Germinal center (tissue), 1 donor: Measurements from ENCODE around the gene TNNT2.

Experiments used
- DNase-seq: peaks from one replicate; pipeline ENCODE4 v3.0.0; 2012; ENCODE audit warnings: mixed read lengths, low spot score

The TNNT2 gene

DNA sequence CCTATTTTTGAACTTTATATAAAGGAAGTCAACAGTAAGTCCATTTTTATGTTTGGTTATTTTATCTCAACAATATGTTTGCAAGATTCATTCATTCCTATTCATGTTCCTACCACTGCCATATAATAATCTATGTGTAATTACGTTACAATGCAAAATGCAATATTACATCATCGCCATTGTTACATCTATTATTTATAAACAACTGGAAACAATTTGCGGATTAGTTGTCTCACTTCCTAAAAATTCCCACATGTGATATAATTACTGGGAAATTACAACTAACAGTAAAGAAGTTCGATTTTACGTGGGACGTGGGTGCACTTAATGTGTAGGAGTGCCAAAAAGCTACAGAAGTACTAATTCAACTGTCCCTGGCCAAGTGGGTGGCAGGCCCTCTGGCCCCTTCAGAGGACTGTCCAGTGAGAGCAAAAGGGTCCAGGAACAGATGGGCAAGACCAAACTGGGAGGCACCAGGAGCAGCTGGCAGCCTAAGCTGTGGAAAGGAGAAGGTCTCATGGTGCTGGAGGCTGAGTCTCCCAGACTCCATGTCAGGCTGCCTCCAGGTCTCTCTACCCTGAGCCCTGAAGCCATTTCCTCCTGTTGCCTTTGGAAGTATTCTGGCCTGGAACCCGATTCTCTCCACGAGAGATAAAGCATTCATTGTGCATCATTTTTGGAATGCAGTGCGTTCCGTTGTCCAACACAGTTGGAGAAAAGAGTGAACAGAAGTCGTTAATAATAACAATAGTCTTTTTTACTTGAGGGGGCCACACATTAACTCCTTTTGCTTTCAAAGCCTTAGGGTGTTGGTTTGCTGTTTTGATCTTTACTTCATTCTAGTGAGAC is 42.9 kb downstream of the TNNT2 start:
- DNase-seq: no peak

DNA sequence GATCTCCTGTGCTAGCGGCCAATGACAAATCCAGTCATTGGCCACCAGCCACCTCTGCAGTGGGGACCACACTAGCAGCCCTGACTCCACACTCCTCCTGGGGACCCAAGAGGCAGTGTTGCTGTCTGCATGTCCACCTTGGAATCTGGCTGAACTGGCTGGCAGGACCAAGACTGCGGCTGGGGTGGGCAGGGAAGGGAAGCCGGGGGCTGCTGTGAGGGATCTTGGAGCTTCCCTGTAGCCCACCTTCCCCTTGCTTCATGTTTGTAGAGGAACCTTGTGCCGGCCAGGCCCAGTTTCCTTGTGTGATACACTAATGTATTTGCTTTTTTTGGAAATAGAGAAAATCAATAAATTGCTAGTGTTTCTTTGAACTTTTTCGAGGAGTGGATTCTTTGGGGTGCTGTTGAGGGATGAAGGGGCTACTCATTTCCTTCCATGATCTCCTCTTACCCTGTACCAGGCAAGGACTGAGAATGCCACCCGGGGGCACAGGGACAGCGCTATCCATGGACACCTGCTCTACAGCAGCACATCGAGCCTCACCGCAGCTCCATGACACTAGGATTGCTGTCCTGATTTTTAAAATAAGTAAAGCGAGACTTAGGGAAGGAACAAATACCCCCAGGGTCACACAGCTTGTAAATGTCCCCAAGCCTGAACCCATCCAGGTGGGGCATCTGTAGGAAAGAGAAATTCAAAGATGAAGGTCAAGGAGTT is 44.7 kb downstream of the TNNT2 start:
- no peak for DNase-seq

DNA sequence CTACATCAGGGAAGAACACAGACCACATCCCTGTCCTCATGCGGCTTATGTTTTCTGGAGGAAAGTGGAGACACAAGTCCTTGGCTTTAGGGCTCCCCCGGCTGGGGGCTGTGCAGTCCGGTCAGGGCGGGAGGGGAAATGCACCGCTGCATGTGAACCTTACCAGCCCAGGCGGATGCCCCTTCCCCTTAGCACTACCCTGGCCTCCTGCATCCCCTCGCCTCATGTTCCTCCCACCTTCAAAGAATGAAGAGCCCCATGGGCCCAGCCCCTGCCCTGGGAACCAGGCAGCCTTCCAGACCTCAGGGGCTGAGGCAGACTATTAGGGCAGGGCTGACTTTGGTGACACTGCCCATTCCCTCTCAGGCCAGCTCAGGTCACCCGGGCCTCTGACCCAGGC is 45.5 kb downstream of the TNNT2 start:
- DNase-seq: no peak

- DNase-seq: no peak
These were observed 46.3 kb downstream of the TNNT2 start for GRCh38 chr1:201331166-201331565.

DNA sequence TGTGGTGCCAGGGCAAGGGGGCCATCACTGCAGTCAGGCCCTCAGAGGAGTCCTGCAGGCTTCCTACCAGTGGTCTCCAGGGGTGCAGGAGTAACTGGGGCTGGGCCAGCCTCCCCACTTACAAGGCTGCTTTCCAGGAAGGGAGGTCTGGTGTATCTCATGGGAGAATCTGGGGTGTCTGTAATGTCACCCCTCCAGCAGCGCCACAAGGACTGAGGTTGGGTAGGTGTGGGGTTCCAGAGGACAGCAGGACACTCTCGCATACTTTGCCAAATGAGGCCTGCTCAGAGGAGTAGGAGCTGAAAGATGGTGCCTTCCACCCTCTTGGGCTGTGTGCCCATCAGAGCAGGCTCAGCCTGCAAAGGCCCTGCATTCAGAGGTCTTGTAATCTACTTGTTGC is 46.9 kb downstream of the TNNT2 start:
- DNase-seq: no peak

DNA sequence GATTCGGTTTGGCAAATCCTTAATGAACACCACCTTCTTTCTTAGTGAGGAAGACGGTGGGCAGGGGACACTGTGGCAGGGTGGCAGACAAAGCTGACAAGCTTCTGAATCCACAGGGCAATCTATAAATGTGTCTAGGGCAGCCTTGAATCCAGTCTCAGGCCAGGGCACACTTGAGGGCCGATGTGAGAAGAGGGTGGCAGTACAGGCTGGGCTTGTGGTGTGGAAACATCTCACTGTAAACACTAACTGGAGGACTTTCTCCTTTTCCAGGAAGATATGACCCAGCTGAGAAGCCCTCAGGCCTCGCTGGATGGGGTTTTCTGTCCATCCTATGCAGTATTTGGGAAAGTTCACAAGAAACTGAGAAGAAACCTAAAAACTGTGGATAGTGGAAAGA is 47.7 kb downstream of the TNNT2 start:
- DNase-seq: no peak

- no peak for DNase-seq
These were observed 48.2 kb downstream of the TNNT2 start for GRCh38 chr1:201329286-201329685.

DNA sequence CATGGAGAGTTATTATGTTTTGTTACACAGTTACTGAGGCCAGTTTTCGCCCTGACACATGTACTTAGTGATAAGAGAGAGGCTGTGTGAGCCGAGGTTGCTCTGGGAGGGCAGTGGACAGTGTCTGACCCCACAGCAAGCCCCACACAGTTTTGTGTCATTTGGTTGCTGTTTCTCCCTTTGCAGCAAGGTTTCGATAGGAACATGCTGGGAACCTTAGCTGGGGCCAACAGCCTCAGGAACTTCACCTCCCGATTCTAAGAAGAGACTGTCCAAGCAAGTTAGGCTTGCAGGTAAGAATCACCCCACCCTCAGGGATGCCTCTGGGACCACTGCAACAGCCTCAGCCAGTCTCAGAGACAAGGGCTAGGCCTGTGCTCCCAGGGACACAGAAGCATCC is 48.9 kb downstream of the TNNT2 start:
- DNase-seq: no peak

GRCh38 chr1:201327687-201328240 is 49.7 kb downstream of the TNNT2 start:
- DNase-seq: no peak

DNA sequence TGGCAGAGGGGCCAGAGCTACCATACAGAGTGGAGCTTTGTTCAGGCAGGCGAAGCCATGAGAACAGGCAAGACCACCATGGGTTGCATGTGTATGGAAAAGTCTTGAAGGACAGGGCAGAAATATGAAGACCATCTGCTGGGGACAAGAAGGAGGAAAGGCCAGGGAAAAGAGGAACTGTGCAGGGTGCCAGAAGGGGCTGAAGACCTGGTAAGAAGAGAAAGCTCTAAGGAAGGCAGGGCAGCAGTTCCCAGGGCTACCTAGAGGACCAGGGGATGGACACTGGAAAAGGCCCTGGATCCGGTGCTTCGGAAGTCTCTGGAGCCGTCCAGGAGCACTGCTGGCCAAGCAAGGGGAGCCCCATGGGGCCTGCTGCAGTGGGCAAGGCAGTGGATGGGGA is 50.8 kb downstream of the TNNT2 start:
- DNase-seq: no peak

DNA sequence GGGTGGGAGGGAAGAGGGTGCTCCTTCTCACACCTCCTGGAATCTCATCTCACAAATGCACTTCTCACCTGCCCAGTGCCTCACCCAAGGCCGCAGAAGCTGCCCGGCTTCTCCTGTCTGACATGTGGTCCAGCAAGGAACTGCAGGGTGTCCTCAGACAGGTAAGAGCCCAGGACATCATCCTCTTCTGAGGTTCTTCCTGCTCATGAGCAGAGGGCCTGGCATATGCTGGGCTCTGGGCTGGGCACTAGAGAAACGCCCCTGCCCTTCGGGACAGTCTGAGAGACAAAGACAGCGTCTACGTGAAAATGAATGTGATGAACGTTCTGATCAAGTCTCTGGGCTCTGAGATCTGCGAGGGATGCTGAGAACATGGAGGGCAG is 51.8 kb downstream of the TNNT2 start:
- no peak for DNase-seq

GRCh38 chr1:201324821-201325677 is 52.4 kb downstream of the TNNT2 start:
- no peak for DNase-seq

- no peak for DNase-seq
These were observed 53.2 kb downstream of the TNNT2 start for GRCh38 chr1:201324306-201324705.

GRCh38 chr1:201322653-201323510 is 54.6 kb downstream of the TNNT2 start:
- DNase-seq: no peak

GRCh38 chr1:201321826-201322390 is 55.6 kb downstream of the TNNT2 start:
- no peak for DNase-seq

GRCh38 chr1:201320168-201320788 is 57.2 kb downstream of the TNNT2 start:
- no peak for DNase-seq

DNA sequence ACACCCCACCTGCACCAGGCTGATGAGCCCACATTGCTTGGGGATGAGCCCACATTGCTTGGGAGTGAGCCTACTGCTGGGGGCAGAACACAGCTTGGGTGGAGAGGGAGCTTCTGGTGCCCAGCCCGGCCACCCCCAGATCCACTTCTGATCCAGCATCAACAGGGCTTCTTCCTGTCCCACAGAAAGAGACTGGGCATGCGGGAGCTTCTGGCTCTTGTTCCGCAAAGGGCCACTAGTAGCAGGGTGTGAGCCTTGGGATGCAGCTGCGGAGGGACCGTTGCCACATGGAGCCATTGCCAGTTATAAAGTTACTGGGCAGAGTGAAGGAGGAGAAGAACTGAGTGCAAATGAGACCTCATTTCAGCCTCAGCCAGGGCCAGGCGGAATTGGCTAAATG is 57.8 kb downstream of the TNNT2 start:
- DNase-seq: no peak

- DNase-seq: no peak
These were observed 58.8 kb downstream of the TNNT2 start for GRCh38 chr1:201318504-201319340.

DNA sequence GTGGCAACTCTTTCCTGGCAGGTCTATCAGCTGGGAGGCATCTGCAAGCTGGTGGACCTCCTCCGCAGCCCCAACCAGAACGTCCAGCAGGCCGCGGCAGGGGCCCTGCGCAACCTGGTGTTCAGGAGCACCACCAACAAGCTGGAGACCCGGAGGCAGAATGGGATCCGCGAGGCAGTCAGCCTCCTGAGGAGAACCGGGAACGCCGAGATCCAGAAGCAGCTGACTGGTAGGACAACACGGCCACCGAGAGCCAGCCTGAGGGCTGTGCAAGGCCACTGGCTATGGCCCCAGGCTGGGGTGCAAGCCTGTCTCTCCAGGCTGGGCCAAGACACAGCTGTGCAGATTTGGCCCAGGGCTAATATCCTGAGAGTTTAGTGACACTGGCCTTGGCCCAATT is 59.9 kb downstream of the TNNT2 start:
- DNase-seq: no peak

- no peak for DNase-seq
These were observed 60.9 kb downstream of the TNNT2 start for GRCh38 chr1:201316556-201316955.
